Endothelial cell of umbilical vein (primary cell): ENCODE measurements around the gene AHCY. TPM values are rescaled to one million over a fixed set of nuclear protein-coding genes. Genes with fewer than 3 reads are reported as not detected.

Source experiments
- BruUV-seq: library from RNA; stranded (reverse); fragments of 400-500 nt; replicated peaks from 2 replicates; lab custom pipeline; 2021; lab: Mats Ljungman, UMichigan
- CTCF ChIA-PET: fragments of 300-600, 350-600 bp; sonication (Branson Sonifier 250); formaldehyde crosslinking; loops from one replicate; lab custom pipeline; 2021; ENCODE audit warnings: antibody characterized with exemption, inconsistent platforms; lab: Charles Lee
- POLR2A ChIA-PET: fragments of 300-600, 350-600 bp; sonication (Branson Sonifier 250); formaldehyde crosslinking; loops from one replicate; lab custom pipeline; 2021; ENCODE audit warnings: antibody characterized with exemption, inconsistent platforms; lab: Charles Lee
- DNase-seq: peaks from one replicate; pipeline ENCODE4 v3.0.0-alpha.2; 2011; ENCODE audit warnings: low read depth, low spot score
- FAIRE-seq: peaks from 2 replicates; lab custom pipeline; 2011; peaks lifted over from hg19 to GRCh38; lab: Jason Lieb, UNC
- H2AFZ ChIP-seq: 2 replicates; pipeline ENCODE4 v1.6.0; 2012; ENCODE audit warnings: low read depth, low read length, control low read depth, inconsistent platforms
- H3K27ac ChIP-seq: 2 replicates; pipeline ENCODE4 v1.5.1; 2011; ENCODE audit warnings: low read depth, mild to moderate bottlenecking, control low read depth, low read length, moderate library complexity; ENCODE audit not compliant: insufficient read depth
- H3K27me3 ChIP-seq, 2 experiments: 2 replicates each; pipeline versions ENCODE4 v1.6.0 to v1.6.1; 2011; ENCODE audit warnings: low read length in 2 of 2, mixed read lengths in 1 of 2; ENCODE audit not compliant: control insufficient read depth in 2 of 2, insufficient read depth in 2 of 2
- H3K36me3 ChIP-seq, 2 experiments: 2 replicates in 1 of 2; 3 replicates in 1 of 2; pipeline ENCODE4 v1.5.1; 2011; ENCODE audit warnings: low read length in 2 of 2, mild to moderate bottlenecking in 1 of 2, moderate library complexity in 1 of 2; ENCODE audit not compliant: control insufficient read depth in 2 of 2, insufficient read depth in 2 of 2; ENCODE audit errors: extremely low read depth in 1 of 2
- H3K4me1 ChIP-seq: 3 replicates; pipeline ENCODE4 v1.5.1; 2011; ENCODE audit warnings: mild to moderate bottlenecking, low read length; ENCODE audit not compliant: control insufficient read depth, insufficient read depth; ENCODE audit errors: extremely low read depth
- H3K4me2 ChIP-seq: 2 replicates; pipeline ENCODE4 v1.6.1; 2011; ENCODE audit warnings: low read length, control low read depth, mixed read lengths; ENCODE audit not compliant: insufficient read depth
- H3K4me3 ChIP-seq, 3 experiments: fragments of 200-600 bp in 1 of 3; sonication (generic), shearing (Covaris generic) in 1 of 3; replicated peaks in 1 of 3; 2 replicates each; pipeline ENCODE4 v1.5.1; 2011 to 2016; ENCODE audit warnings: control low read depth in 3 of 3, low read length in 3 of 3, mild to moderate bottlenecking in 2 of 3, inconsistent platforms in 1 of 3, low read depth in 1 of 3, moderate library complexity in 1 of 3; ENCODE audit not compliant: insufficient read depth in 1 of 3
- H3K79me2 ChIP-seq: 2 replicates; pipeline ENCODE4 v1.6.0; 2012; ENCODE audit warnings: low read length, inconsistent platforms; ENCODE audit not compliant: control insufficient read depth, insufficient read depth
- H3K9ac ChIP-seq: replicated peaks from 2 replicates; pipeline ENCODE3; 2011; ENCODE audit warnings: low read length, control low read depth; ENCODE audit not compliant: insufficient read depth; ENCODE audit errors: extremely low read depth
- H3K9me1 ChIP-seq: replicated peaks from 3 replicates; pipeline ENCODE4 v1.6.0; 2011; ENCODE audit warnings: mild to moderate bottlenecking, low read length; ENCODE audit not compliant: control insufficient read depth, insufficient read depth; ENCODE audit errors: extremely low read depth
- H3K9me3 ChIP-seq: replicated peaks from 2 replicates; pipeline ENCODE4 v1.5.1; 2012; ENCODE audit warnings: low read length, inconsistent platforms; ENCODE audit not compliant: control insufficient read depth, insufficient read depth
- H4K20me1 ChIP-seq: replicated peaks from 2 replicates; pipeline ENCODE3; 2011; ENCODE audit warnings: mild to moderate bottlenecking, low read length; ENCODE audit not compliant: control insufficient read depth, insufficient read depth; ENCODE audit errors: extremely low read depth
- CTCF ChIP-seq, 2 donors: IDR thresholded peaks; 1 replicate in 1 of 2; 2 replicates in 1 of 2; pipeline ENCODE4 v1.5.1; 2011; ENCODE audit warnings: low read length in 2 of 2, mild to moderate bottlenecking in 2 of 2, moderate library complexity in 2 of 2, control low read depth in 1 of 2, inconsistent platforms in 1 of 2, low read depth in 1 of 2; ENCODE audit not compliant: insufficient read depth in 1 of 2; ENCODE audit errors: extremely low read depth in 1 of 2
- EZH2 ChIP-seq: IDR thresholded peaks from 2 replicates; pipeline ENCODE4 v1.6.1; 2012; ENCODE audit warnings: borderline replicate concordance, low read depth, mild to moderate bottlenecking, moderate library complexity, low read length, inconsistent platforms; ENCODE audit not compliant: severe bottlenecking
- FOS ChIP-seq: IDR thresholded peaks from 2 replicates; pipeline ENCODE4 v1.6.1; 2011; ENCODE audit warnings: mild to moderate bottlenecking, low read length, moderate library complexity, borderline replicate concordance; ENCODE audit not compliant: insufficient read depth
- GATA2 ChIP-seq: IDR thresholded peaks from 2 replicates; pipeline ENCODE4 v1.7.0; 2011; ENCODE audit warnings: low read depth, mild to moderate bottlenecking, moderate library complexity, mixed read lengths, low read length; ENCODE audit not compliant: insufficient read length, insufficient read depth
- JUN ChIP-seq: IDR thresholded peaks from 2 replicates; pipeline ENCODE4 v1.6.1; 2011; ENCODE audit warnings: borderline replicate concordance, low read depth; ENCODE audit not compliant: insufficient read length, insufficient read depth
- MAX ChIP-seq: IDR thresholded peaks from 2 replicates; pipeline ENCODE4 v1.6.1; 2011; ENCODE audit not compliant: insufficient read depth, insufficient read length
- MYC ChIP-seq: IDR thresholded peaks from one replicate; pipeline ENCODE4 v1.6.1; 2011; ENCODE audit warnings: mild to moderate bottlenecking, low read depth, low read length
- POLR2A ChIP-seq: IDR thresholded peaks from 2 replicates; pipeline ENCODE4 v1.6.1; 2012; ENCODE audit warnings: low read depth, mild to moderate bottlenecking, control low read depth, low read length
- POLR2AphosphoS5 ChIP-seq: IDR thresholded peaks from 2 replicates; pipeline ENCODE4 v1.6.1; 2012; ENCODE audit warnings: low read depth, mild to moderate bottlenecking, control low read depth, low read length, moderate library complexity; ENCODE audit not compliant: insufficient read depth
- dilution Hi-C: fragments of 300-500 bp; cut with MboI; formaldehyde crosslinking; loops from one replicate; pipeline ENCODE4 v1.15.0; 2019; ENCODE audit warnings: low sequenced_read_pairs; ENCODE audit not compliant: extremely low pct_ligation_motif_present
- intact Hi-C: fragments of 100-400 bp; cut with micrococcal nuclease; formaldehyde crosslinking; loops from one replicate; pipeline ENCODE4 v1.10.0; 2022
- polyA plus RNA-seq, 4 experiments: library from polyadenylated mRNA; depleted of rRNA in 3 of 4; stranded (reverse) in 3 of 4; unstranded in 1 of 4; fragments of >200 nt; gene quantifications; 2 replicates each; pipeline versions ENCODE4 v1.2.1 to v1.2.3, GENCODE V29; 2011 to 2012; ENCODE audit warnings: missing spikeins in 1 of 4
- total RNA-seq: library from RNA; stranded (reverse); gene quantifications from 2 replicates; pipeline ENCODE4 v1.2.3, GENCODE V29; 2021

The AHCY gene
- total and polyA plus RNA-seq, 2 donors (not counting 3 experiments of a cell fraction or from before 2014, with no cell fraction given), result 94.7 to 168 TPM

DNA sequence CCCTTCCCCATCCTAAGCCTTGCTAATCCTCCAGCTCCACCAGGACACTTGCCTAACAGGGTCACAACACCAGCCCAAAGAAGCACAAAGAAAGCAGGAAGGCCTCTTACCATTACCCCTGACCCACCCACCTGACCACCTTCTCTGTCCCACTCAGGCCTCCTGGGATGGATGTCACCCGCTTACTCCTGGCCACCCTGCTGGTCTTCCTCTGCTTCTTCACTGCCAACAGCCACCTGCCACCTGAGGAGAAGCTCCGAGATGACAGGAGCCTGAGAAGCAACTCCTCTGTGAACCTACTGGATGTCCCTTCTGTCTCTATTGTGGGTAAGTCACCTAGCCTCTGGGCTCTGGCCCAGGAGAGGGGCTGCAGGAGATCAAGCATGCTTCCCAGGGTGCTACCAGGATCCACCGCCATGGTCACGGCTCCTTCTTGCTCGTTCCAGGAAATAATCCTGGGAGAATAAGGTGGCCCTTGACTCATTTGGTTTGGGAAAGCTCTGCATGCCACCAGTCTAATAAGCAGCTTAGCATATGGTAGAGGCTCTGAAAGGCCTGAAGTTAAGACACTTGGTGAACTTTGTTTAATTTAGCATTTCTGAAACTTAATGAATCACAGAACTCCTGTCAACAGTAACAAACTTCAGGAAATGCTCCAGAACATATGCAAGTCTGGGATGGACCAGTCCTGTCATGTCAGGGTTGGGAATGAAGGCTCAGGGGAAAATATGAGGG, 42.8 kb downstream of the AHCY start:
- Histone ChIP-seq H3K4me1 (no peaks in the 10 kb centered on the region), H3K36me3 (no peaks in the 10 kb centered on the region), H4K20me1 (no peaks in the 10 kb centered on the region), H3K4me3 (no peak overlapping the region), H3K9me3 (no peaks in the 10 kb centered on the region), H3K4me2 (no peak overlapping the region), H3K9ac (no peak overlapping the region), H3K79me2 (no peaks in the 10 kb centered on the region), H3K9me1 (no peaks in the 10 kb centered on the region), H2AFZ (no peak overlapping the region), H3K27ac (no peak overlapping the region), H3K27me3 (no peaks in the 10 kb centered on the region)
- POLR2A ChIA-PET, result no interaction called here
- BruUV-seq, result no TSS peak
- intact Hi-C loops (no loop called here), dilution Hi-C loops (no loop called here)
- DNase-seq (no peak), FAIRE-seq (no peak)
- CTCF ChIA-PET, result interaction anchor here (1.3 to 1.9 kb wide), 2 partner anchors 9 to 70 kb away, joined by 3 to 8 read pairs; no protein-coding TSS in a partner anchor
- no peak for TF ChIP-seq GATA2

- intact Hi-C loops, result no loop called here
- DNase-seq (no peak), FAIRE-seq (no peak)
- Histone ChIP-seq H3K4me3 (no peak overlapping the region), H3K79me2 (no peaks in the 10 kb centered on the region), H3K36me3 (no peaks in the 10 kb centered on the region), H3K4me1 (no peaks in the 10 kb centered on the region), H2AFZ (no peak overlapping the region), H3K9me1 (no peaks in the 10 kb centered on the region), H3K9ac (no peak overlapping the region), H3K27ac (no peak overlapping the region), H3K4me2 (no peak overlapping the region), H3K27me3 (no peaks in the 10 kb centered on the region), H3K9me3 (no peaks in the 10 kb centered on the region), H4K20me1 (no peaks in the 10 kb centered on the region)
- BruUV-seq, result no TSS peak
- ChIA-PET CTCF (interaction anchor here (0.7 to 1.7 kb wide), 6 partner anchors 8 to 106 kb away, joined by 3 to 12 read pairs (median 4); partner anchors contain the start of gene ITCH), POLR2A (no interaction called here)
- TF ChIP-seq JUN, result no peak
- no peak for TF ChIP-seq CTCF (IDR thresholded peaks at IDR 0.05; ENCODE audit: extremely low read depth in 1 of 2, insufficient read depth in 1 of 2, low read depth in 1 of 2, low read length in 2 of 2)
- no peak for TF ChIP-seq FOS
- TF ChIP-seq GATA2, result no peak
- TF ChIP-seq MAX, result no peak
- TF ChIP-seq MYC, result no peak
- no peak for TF ChIP-seq POLR2AphosphoS5
- no peak for TF ChIP-seq EZH2
- TF ChIP-seq POLR2A, result no peak
- dilution Hi-C loops, result no loop called here
Measured at GRCh38 chr20:34256629-34257124, 46.5 kb downstream of the AHCY start.
